ENCODE results near the gene MYO3A.

DNA sequence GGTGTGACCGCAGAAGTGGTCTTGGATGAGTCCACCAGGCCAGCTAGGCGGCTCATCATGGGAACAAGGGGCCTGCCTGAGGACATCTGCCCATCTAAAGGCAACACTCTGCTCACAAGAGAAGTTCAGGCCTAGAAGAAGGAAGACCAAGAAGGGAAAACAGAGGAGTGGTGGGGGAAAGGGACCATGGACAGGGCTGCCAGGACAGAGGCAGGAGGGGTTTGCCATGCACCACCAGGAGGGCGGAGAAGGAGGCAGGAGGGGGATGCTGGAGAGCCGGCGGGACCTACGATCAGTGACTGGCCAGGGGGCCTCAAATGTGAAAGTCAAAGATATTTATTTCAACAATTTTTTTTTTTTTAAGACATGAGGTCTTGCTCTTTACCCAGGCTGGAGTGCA lies 315.7 kb downstream of the MYO3A start:
- TF ChIP-seq, protein P1, sequence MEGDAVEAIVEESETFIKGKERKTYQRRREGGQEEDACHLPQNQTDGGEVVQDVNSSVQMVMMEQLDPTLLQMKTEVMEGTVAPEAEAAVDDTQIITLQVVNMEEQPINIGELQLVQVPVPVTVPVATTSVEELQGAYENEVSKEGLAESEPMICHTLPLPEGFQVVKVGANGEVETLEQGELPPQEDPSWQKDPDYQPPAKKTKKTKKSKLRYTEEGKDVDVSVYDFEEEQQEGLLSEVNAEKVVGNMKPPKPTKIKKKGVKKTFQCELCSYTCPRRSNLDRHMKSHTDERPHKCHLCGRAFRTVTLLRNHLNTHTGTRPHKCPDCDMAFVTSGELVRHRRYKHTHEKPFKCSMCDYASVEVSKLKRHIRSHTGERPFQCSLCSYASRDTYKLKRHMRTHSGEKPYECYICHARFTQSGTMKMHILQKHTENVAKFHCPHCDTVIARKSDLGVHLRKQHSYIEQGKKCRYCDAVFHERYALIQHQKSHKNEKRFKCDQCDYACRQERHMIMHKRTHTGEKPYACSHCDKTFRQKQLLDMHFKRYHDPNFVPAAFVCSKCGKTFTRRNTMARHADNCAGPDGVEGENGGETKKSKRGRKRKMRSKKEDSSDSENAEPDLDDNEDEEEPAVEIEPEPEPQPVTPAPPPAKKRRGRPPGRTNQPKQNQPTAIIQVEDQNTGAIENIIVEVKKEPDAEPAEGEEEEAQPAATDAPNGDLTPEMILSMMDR (IDR thresholded peaks at IDR 0.05), result no peak
- no peak for TF ChIP-seq POLR2AphosphoS5 (IDR thresholded peaks at IDR 0.05)

All from esophagus muscularis mucosa (tissue), 3 donors.